SK-N-MC (cell line): Measurements from ENCODE around the gene SBK1.

Experiments
- EZH2 ChIP-seq: fragments of 200-600 bp; sonication (generic); IDR thresholded peaks from one replicate; pipeline ENCODE4 v1.6.1; 2017; ENCODE audit warnings: antibody characterized with exemption
- FOXP2 ChIP-seq: optimal IDR thresholded peaks from 2 replicates; pipeline ENCODE3; 2011; ENCODE audit warnings: mild to moderate bottlenecking, moderate library complexity; ENCODE audit not compliant: insufficient read depth; ENCODE audit errors: extremely low read length, control extremely low read depth
- POLR2AphosphoS5 ChIP-seq: IDR thresholded peaks from 2 replicates; pipeline ENCODE4 v1.6.1; 2012; ENCODE audit warnings: mild to moderate bottlenecking, low read depth, low read length, borderline replicate concordance

DNA sequence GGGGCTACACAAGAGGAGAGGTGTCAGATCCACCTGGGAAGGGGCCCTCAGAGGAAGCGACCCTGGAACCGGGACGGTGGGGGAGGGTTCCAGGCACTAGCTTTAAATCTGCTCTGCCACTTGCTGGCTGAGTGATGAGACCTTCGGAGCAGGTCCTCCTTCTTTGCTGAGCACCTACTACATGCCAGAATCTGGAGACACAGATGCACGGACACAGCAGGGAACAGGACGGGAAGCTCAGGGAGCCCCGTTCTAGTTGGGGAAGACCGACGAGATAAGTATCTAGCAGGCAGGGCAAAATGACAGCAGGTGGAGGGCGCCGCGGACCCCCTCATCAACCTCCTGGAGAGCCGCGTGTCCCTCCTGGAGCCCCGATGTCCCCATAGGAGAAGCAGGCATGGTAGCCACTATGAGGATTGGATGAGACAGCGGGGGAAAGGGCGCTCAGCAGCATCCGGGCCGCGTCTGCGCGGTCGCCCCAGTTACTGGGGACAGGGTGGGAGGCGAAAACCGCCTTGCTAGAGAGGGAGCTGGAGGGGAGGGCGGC lies 27.2 kb downstream of the SBK1 start:
- TF ChIP-seq POLR2AphosphoS5 (no peak), EZH2 (no peak), FOXP2 (no peak)
